Trophoblast cell (in vitro differentiated cells and primary cell): ENCODE measurements around the gene ADCY3.

ENCODE experiments used
- DNase-seq, 2 donors: peaks; one replicate each; pipeline ENCODE4 v3.0.0-alpha.2; 2016
- H2AFZ ChIP-seq: 2 replicates; pipeline ENCODE4 v1.6.1; 2013; ENCODE audit warnings: low read length, moderate library complexity, mild to moderate bottlenecking; ENCODE audit not compliant: insufficient read depth, poor library complexity
- H2AK5ac ChIP-seq: 2 replicates; pipeline ENCODE4 v1.6.1; 2013; ENCODE audit warnings: mild to moderate bottlenecking, low read length
- H2BK120ac ChIP-seq: 2 replicates; pipeline ENCODE4 v1.6.1; 2013; ENCODE audit warnings: low read length, mild to moderate bottlenecking, moderate library complexity; ENCODE audit not compliant: insufficient read depth, poor library complexity
- H2BK12ac ChIP-seq: 2 replicates; pipeline ENCODE4 v1.6.1; 2013; ENCODE audit warnings: mild to moderate bottlenecking, low read length, moderate library complexity
- H2BK5ac ChIP-seq: 2 replicates; pipeline ENCODE4 v1.6.1; 2013; ENCODE audit warnings: low read length, low read depth, moderate library complexity, mild to moderate bottlenecking; ENCODE audit not compliant: poor library complexity
- H3K14ac ChIP-seq: 2 replicates; pipeline ENCODE4 v1.6.1; 2013; ENCODE audit warnings: mild to moderate bottlenecking, low read length
- H3K18ac ChIP-seq: 2 replicates; pipeline ENCODE4 v1.6.1; 2013; ENCODE audit warnings: mild to moderate bottlenecking, low read length
- H3K23ac ChIP-seq: 2 replicates; pipeline ENCODE4 v1.6.1; 2013; ENCODE audit warnings: low read length
- H3K27ac ChIP-seq: 2 replicates; pipeline ENCODE4 v1.5.1; 2013; ENCODE audit warnings: low read depth, mild to moderate bottlenecking, inconsistent platforms, low read length, moderate library complexity
- H3K27me3 ChIP-seq: 2 replicates; pipeline ENCODE4 v1.6.1; 2013; ENCODE audit warnings: inconsistent platforms, mild to moderate bottlenecking, low read length, moderate library complexity; ENCODE audit not compliant: insufficient read depth
- H3K36me3 ChIP-seq, 2 experiments: 1 replicate in 1 of 2; 2 replicates in 1 of 2; pipeline ENCODE4 v1.6.1; 2013; ENCODE audit warnings: low read length in 2 of 2, mild to moderate bottlenecking in 2 of 2, moderate library complexity in 1 of 2; ENCODE audit not compliant: insufficient read depth in 2 of 2, control insufficient read depth in 1 of 2
- H3K4ac ChIP-seq: 2 replicates; pipeline ENCODE4 v1.6.1; 2013; ENCODE audit warnings: low read depth, mild to moderate bottlenecking, low read length, moderate library complexity
- H3K4me1 ChIP-seq, 2 experiments: 1 replicate in 1 of 2; 2 replicates in 1 of 2; pipeline ENCODE4 v1.6.1; 2013; ENCODE audit warnings: low read length in 2 of 2, mild to moderate bottlenecking in 2 of 2, moderate library complexity in 1 of 2; ENCODE audit not compliant: insufficient read depth in 2 of 2, control insufficient read depth in 1 of 2
- H3K4me2 ChIP-seq: 2 replicates; pipeline ENCODE4 v1.6.1; 2013; ENCODE audit warnings: inconsistent platforms, mild to moderate bottlenecking, low read length, moderate library complexity
- H3K4me3 ChIP-seq: 2 replicates; pipeline ENCODE4 v1.5.1; 2013; ENCODE audit warnings: mild to moderate bottlenecking, low read depth, low read length, inconsistent platforms
- H3K79me1 ChIP-seq: one replicate; pipeline ENCODE4 v1.6.1; 2013; ENCODE audit warnings: low read length
- H3K79me2 ChIP-seq: 2 replicates; pipeline ENCODE4 v1.6.1; 2013; ENCODE audit warnings: low read length, mild to moderate bottlenecking; ENCODE audit not compliant: control insufficient read depth, insufficient read depth, poor library complexity
- H3K9ac ChIP-seq: 2 replicates; pipeline ENCODE4 v1.6.1; 2013; ENCODE audit warnings: mild to moderate bottlenecking, low read length
- H3K9me3 ChIP-seq: 2 replicates; pipeline ENCODE4 v1.6.1; 2013; ENCODE audit warnings: low read depth, mild to moderate bottlenecking, control low read depth, inconsistent platforms, low read length; ENCODE audit not compliant: insufficient read depth
- H4K12ac ChIP-seq: 2 replicates; pipeline ENCODE4 v1.6.1; 2013; ENCODE audit warnings: low read depth, mild to moderate bottlenecking, low read length, moderate library complexity
- H4K8ac ChIP-seq: 2 replicates; pipeline ENCODE4 v1.6.1; 2013; ENCODE audit warnings: low read depth, mild to moderate bottlenecking, low read length, moderate library complexity
- H4K91ac ChIP-seq: one replicate; pipeline ENCODE4 v1.6.1; 2013; ENCODE audit warnings: low read depth, mild to moderate bottlenecking, low read length, moderate library complexity
- WGBS: extraction: QIAGEN DNeasy Blood & Tissue Kit; methylation state at CpG from one replicate; pipeline ENCODE4 v1.1.7; 2013; ENCODE audit warnings: missing lambda C conversion rate; ENCODE audit not compliant: insufficient read length, insufficient coverage; ENCODE audit errors: extremely low coverage; 5-methylcytosine and 5-hydroxymethylcytosine counted together

The ADCY3 gene

DNA sequence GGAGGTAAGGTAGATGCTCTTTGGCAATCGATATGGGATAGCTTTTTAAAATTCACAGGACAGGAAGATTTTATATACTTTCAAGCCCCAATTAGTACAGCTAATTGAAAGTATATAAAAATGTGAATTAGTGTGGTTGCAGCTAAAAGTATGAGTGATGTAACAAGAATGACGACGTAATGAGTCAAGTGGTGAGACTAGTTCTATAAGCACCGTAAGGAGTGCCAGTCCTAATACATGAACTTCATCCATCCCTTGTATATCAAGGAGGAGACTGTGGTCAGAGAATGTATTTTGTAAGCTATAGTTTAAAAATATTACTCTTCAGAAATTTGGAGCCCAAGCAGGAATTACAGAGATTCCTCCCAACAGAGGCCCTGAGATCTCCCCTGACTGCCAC, 25.9 kb upstream of the ADCY3 start:
- H3K4ac ChIP-seq: no peak overlapping the region
- H3K14ac ChIP-seq: no peak overlapping the region
- H2BK12ac ChIP-seq: no peak overlapping the region
- H2BK5ac ChIP-seq: no peak overlapping the region
- no peak overlapping the region for H2BK120ac ChIP-seq
- DNase-seq: no peak
- H3K27ac ChIP-seq: no peak overlapping the region
- H3K4me1 ChIP-seq: no peaks in the 10 kb centered on the region
- no peak overlapping the region for H4K91ac ChIP-seq
- no peak overlapping the region for H3K9ac ChIP-seq
- no peak overlapping the region for H3K18ac ChIP-seq
- H2AK5ac ChIP-seq: no peak overlapping the region
- no peak overlapping the region for H3K4me3 ChIP-seq
- H3K79me2 ChIP-seq: no peaks in the 10 kb centered on the region
- H3K4me2 ChIP-seq: no peak overlapping the region
- H3K9me3 ChIP-seq: no peaks in the 10 kb centered on the region
- WGBS: 100% methylated on average over 1 of the region's 4 CpGs
- no peak overlapping the region for H4K8ac ChIP-seq
- no peak overlapping the region for H4K12ac ChIP-seq
- H3K36me3 ChIP-seq: peaks cover 2 to 9% of the 10 kb centered on the region in 2 experiments
- no peak overlapping the region for H3K23ac ChIP-seq
- H2AFZ ChIP-seq: no peak overlapping the region
- H3K79me1 ChIP-seq: no peaks in the 10 kb centered on the region
- no peaks in the 10 kb centered on the region for H3K27me3 ChIP-seq

DNA sequence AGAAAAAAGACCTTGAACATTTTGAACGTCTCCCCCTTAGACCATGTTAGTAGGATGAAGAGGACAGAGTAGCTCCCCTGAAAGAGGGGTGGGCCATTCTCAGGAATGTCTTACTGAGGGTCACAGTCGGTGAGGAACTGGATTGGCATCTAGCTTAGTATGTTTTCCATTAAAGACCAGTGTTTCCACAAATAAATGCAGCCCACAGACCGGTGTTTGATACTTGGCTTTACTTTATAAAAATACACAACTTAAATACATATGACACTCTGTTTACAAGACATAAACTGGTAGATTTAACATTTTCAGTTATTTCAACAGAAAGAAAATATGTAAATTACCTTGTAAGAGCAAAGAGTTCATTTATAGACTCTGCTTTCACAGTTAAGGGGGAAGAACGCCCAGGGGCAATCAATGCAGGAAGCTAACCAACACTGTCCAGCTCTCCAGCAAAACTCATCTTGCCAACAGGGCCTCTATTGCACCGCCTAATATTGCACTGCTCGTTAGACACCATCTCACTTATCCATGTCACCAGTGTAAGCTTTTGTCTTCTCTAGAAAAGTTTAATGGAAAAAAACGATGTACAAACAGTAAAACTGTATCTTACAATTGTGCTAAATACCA, 23.5 kb upstream of the ADCY3 start:
- no peak overlapping the region for H4K12ac ChIP-seq
- H3K9ac ChIP-seq: no peak overlapping the region
- no peak overlapping the region for H2BK5ac ChIP-seq
- no peak overlapping the region for H3K27ac ChIP-seq
- H3K27me3 ChIP-seq: no peaks in the 10 kb centered on the region
- H3K4me3 ChIP-seq: no peak overlapping the region
- no peak overlapping the region for H3K23ac ChIP-seq
- no peak overlapping the region for H2AFZ ChIP-seq
- H3K14ac ChIP-seq: no peak overlapping the region
- no peak overlapping the region for H2BK12ac ChIP-seq
- no peak overlapping the region for H2BK120ac ChIP-seq
- no CpG with 5 or more reads among the region's 7 CpGs for WGBS
- H3K18ac ChIP-seq: no peak overlapping the region
- H4K91ac ChIP-seq: no peak overlapping the region
- H3K4me2 ChIP-seq: no peak overlapping the region
- no peaks in the 10 kb centered on the region for H3K79me1 ChIP-seq
- no peak overlapping the region for H3K4ac ChIP-seq
- H3K36me3 ChIP-seq: peaks cover 0 to 7% of the 10 kb centered on the region in 2 experiments
- no peak overlapping the region for H2AK5ac ChIP-seq
- H3K4me1 ChIP-seq: no peaks in the 10 kb centered on the region
- no peak overlapping the region for H4K8ac ChIP-seq
- no peak for DNase-seq
- H3K79me2 ChIP-seq: no peaks in the 10 kb centered on the region
- H3K9me3 ChIP-seq: no peaks in the 10 kb centered on the region

DNA sequence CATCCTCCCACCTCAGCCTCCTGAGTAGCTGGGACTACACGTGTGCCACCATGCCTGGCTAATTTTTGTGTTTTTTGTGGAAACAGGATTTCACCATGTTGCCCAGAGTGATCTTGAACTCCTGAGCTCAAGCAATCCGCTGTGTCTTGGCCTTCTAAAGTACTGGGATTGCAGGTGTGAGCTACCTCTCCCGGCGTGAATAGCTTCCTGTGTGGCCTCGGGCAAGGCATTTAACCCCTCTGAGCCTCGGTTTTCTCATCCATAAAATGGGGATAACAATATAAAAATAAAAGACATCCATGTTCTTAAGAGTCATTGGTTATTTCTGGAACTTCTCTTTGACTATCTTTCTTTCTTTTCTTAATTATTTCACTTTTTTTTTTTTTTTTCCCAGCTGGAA, 19.3 kb upstream of the ADCY3 start:
- no peak overlapping the region for H3K9ac ChIP-seq
- H2AK5ac ChIP-seq: no peak overlapping the region
- no peak overlapping the region for H2BK5ac ChIP-seq
- H2BK12ac ChIP-seq: no peak overlapping the region
- no peak overlapping the region for H3K4me2 ChIP-seq
- no peak overlapping the region for H3K14ac ChIP-seq
- no peak for DNase-seq
- no peak overlapping the region for H3K23ac ChIP-seq
- no peaks in the 10 kb centered on the region for H3K79me1 ChIP-seq
- no peaks in the 10 kb centered on the region for H3K79me2 ChIP-seq
- H4K91ac ChIP-seq: no peak overlapping the region
- no peak overlapping the region for H2BK120ac ChIP-seq
- no peak overlapping the region for H4K8ac ChIP-seq
- no peak overlapping the region for H3K4me3 ChIP-seq
- no peak overlapping the region for H3K18ac ChIP-seq
- H4K12ac ChIP-seq: no peak overlapping the region
- H2AFZ ChIP-seq: no peak overlapping the region
- no peaks in the 10 kb centered on the region for H3K36me3 ChIP-seq
- H3K27ac ChIP-seq: no peak overlapping the region
- no peak overlapping the region for H3K4ac ChIP-seq
- no peaks in the 10 kb centered on the region for H3K27me3 ChIP-seq
- WGBS: no CpG with 5 or more reads among the region's 6 CpGs
- H3K9me3 ChIP-seq: no peaks in the 10 kb centered on the region
- H3K4me1 ChIP-seq: no peaks in the 10 kb centered on the region

DNA sequence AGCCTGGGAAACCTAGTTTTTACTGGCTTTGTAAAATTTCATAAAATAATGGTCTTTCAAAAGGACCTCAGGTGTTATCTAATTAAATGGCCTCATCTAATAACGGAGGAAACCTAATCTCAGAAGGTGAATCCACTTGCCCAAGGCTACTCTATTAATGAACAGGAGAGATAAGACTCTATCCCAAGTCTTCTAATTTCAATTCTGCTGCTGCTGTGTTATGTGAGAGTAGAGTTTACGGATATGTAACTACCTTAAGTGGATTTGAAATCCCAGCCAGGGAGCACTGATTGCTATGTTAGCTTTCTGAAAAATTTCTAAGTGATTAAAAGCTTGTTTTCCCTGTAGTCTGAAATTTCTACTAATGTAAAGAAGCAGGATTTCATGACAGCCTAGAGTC, 17.2 kb upstream of the ADCY3 start:
- H3K27me3 ChIP-seq: no peaks in the 10 kb centered on the region
- H2BK5ac ChIP-seq: no peak overlapping the region
- no peak overlapping the region for H3K14ac ChIP-seq
- H3K4me1 ChIP-seq: no peaks in the 10 kb centered on the region
- no peak overlapping the region for H2BK120ac ChIP-seq
- no peak overlapping the region for H2BK12ac ChIP-seq
- no peaks in the 10 kb centered on the region for H3K79me2 ChIP-seq
- no peak overlapping the region for H4K8ac ChIP-seq
- H4K12ac ChIP-seq: no peak overlapping the region
- H4K91ac ChIP-seq: no peak overlapping the region
- no peak overlapping the region for H3K18ac ChIP-seq
- no peak overlapping the region for H3K27ac ChIP-seq
- no peaks in the 10 kb centered on the region for H3K79me1 ChIP-seq
- no peak overlapping the region for H3K4ac ChIP-seq
- no peaks in the 10 kb centered on the region for H3K9me3 ChIP-seq
- no peak overlapping the region for H3K4me2 ChIP-seq
- no peak overlapping the region for H3K23ac ChIP-seq
- H2AFZ ChIP-seq: no peak overlapping the region
- WGBS: no CpG with 5 or more reads among the region's 2 CpGs
- H3K36me3 ChIP-seq: no peaks in the 10 kb centered on the region
- H3K9ac ChIP-seq: no peak overlapping the region
- no peak for DNase-seq
- H3K4me3 ChIP-seq: no peak overlapping the region
- H2AK5ac ChIP-seq: no peak overlapping the region
